ENCODE data around the gene INS.

GRCh38 chr11:2167141-2168045, 6.4 kb upstream of the INS start:
- TF ChIP-seq CTCF (IDR thresholded peaks at IDR 0.05) (no peak), POLR2A (IDR thresholded peaks at IDR 0.05) (no peak)
